HepG2 (cell line): Measurements from ENCODE around the gene HEPH. TPM values are rescaled to one million over a fixed set of nuclear protein-coding genes. Genes with fewer than 3 reads are reported as not detected.

Experiments used
- ATAC-seq: fragments of 200-7000 bp; cut with Tn5 transposase; 3 replicates; pipeline ENCODE4 v1.9.1; 2020; ENCODE audit warnings: mild to moderate bottlenecking, moderate library complexity
- BruUV-seq: library from RNA; stranded (reverse); fragments of 400-500 nt; replicated peaks from 2 replicates; lab custom pipeline; 2021; lab: Mats Ljungman, UMichigan
- CTCF ChIA-PET: fragments of 300-600 bp; formaldehyde crosslinking; extraction: SDS; loops from one replicate; lab custom pipeline; 2021; ENCODE audit warnings: low total read pairs, inconsistent platforms, low intra/inter-chr PET ratio; lab: Yijun Ruan, JAX
- POLR2A ChIA-PET: fragments of 350-600 bp; sonication (Branson Sonifier 250); formaldehyde crosslinking; loops from one replicate; lab custom pipeline; 2020; ENCODE audit warnings: antibody characterized with exemption, inconsistent platforms; lab: Yijun Ruan, JAX
- DNase-seq: peaks from one replicate; pipeline ENCODE4 v3.0.0-alpha.2; 2015; ENCODE audit warnings: low spot score
- FAIRE-seq: peaks from 3 replicates; lab custom pipeline; 2011; peaks lifted over from hg19 to GRCh38; lab: Jason Lieb, UNC
- H2AFZ ChIP-seq: one replicate; pipeline ENCODE4 v1.6.1; 2011; ENCODE audit warnings: low read length, inconsistent platforms
- H3K27ac ChIP-seq: fragments of 300-600 bp; 3 replicates; pipeline ENCODE4 v1.8.0; 2011; ENCODE audit warnings: mixed run types, mild to moderate bottlenecking, mixed read lengths, low read length, inconsistent platforms; ENCODE audit not compliant: insufficient read depth; ENCODE audit errors: extremely low read length
- H3K27me3 ChIP-seq, 2 experiments: fragments of 200-600 bp in 1 of 2; 2 replicates in 1 of 2; 3 replicates in 1 of 2; pipeline versions ENCODE4 v1.6.0 to v1.8.0; 2011; ENCODE audit warnings: low read length in 2 of 2, mild to moderate bottlenecking in 2 of 2, moderate library complexity in 2 of 2, inconsistent platforms in 1 of 2; ENCODE audit not compliant: insufficient read depth in 2 of 2, control insufficient read depth in 1 of 2
- H3K36me3 ChIP-seq, 2 experiments: fragments of 200-600 bp in 1 of 2; replicated peaks in 1 of 2; 2 replicates in 1 of 2; 3 replicates in 1 of 2; pipeline versions ENCODE4 v1.5.1 to v1.8.0; 2011; ENCODE audit warnings: low read length in 2 of 2, inconsistent platforms in 1 of 2; ENCODE audit not compliant: insufficient read depth in 2 of 2, control insufficient read depth in 1 of 2
- H3K4me1 ChIP-seq: 2 replicates; pipeline ENCODE4 v1.5.1; 2012; ENCODE audit warnings: low read length, inconsistent platforms; ENCODE audit not compliant: insufficient read depth
- H3K4me2 ChIP-seq: 2 replicates; pipeline ENCODE4 v1.6.0; 2011; ENCODE audit warnings: low read depth, low read length, inconsistent platforms
- H3K4me3 ChIP-seq, 3 experiments: fragments of 200-600 bp in 1 of 3; sonication (generic), shearing (Covaris generic) in 1 of 3; replicated peaks in 1 of 3; 2 replicates each; pipeline ENCODE4 v1.5.1; 2011 to 2016; ENCODE audit warnings: low read length in 3 of 3, inconsistent platforms in 2 of 3, low read depth in 2 of 3, mild to moderate bottlenecking in 2 of 3, control low read depth in 1 of 3, mixed read lengths in 1 of 3; ENCODE audit not compliant: insufficient read depth in 1 of 3
- H3K79me2 ChIP-seq: one replicate; pipeline ENCODE4 v1.6.1; 2011; ENCODE audit warnings: low read length, inconsistent platforms; ENCODE audit not compliant: insufficient read depth
- H3K9ac ChIP-seq: 2 replicates; pipeline ENCODE4 v1.6.0; 2011; ENCODE audit warnings: mild to moderate bottlenecking, low read depth, low read length, inconsistent platforms; ENCODE audit not compliant: insufficient read depth
- H3K9me3 ChIP-seq: 2 replicates; pipeline ENCODE4 v1.5.1; 2012; ENCODE audit warnings: mild to moderate bottlenecking, low read length
- H4K20me1 ChIP-seq: 2 replicates; pipeline ENCODE4 v1.6.0; 2011; ENCODE audit warnings: inconsistent platforms, mild to moderate bottlenecking, low read length, moderate library complexity; ENCODE audit not compliant: insufficient read depth
- ARNT ChIP-seq: fragments of 450-650 bp; IDR thresholded peaks from 2 replicates; pipeline ENCODE4 v1.6.1; 2017
- CEBPB ChIP-seq: IDR thresholded peaks from 2 replicates; pipeline ENCODE4 v1.6.1; 2011; ENCODE audit warnings: low read depth, low read length, improper control_type of control experiment, borderline replicate concordance
- FOXC1 ChIP-seq: sonication (generic); formaldehyde crosslinking; IDR thresholded peaks from 2 replicates; pipeline ENCODE4 v1.8.0; 2022; ENCODE audit warnings: mild to moderate bottlenecking, missing genetic modification reagents, borderline replicate concordance
- FOXO1 ChIP-seq: sonication (generic); formaldehyde crosslinking; IDR thresholded peaks from 2 replicates; pipeline ENCODE4 v1.4.0; 2020; ENCODE audit warnings: missing genetic modification reagents
- GATAD1 ChIP-seq: IDR thresholded peaks from 2 replicates; pipeline ENCODE4 v1.6.1; 2016; ENCODE audit warnings: missing genetic modification reagents, missing compliant biosample characterization
- KDM4B ChIP-seq: sonication (generic); formaldehyde crosslinking; IDR thresholded peaks from 2 replicates; pipeline ENCODE4 v1.4.0; 2020; ENCODE audit warnings: missing genetic modification reagents
- MEIS1 ChIP-seq: sonication (generic); formaldehyde crosslinking; IDR thresholded peaks from 2 replicates; pipeline ENCODE4 v1.9.0; 2021; ENCODE audit warnings: mild to moderate bottlenecking, missing genetic modification reagents, moderate library complexity, borderline replicate concordance
- MXI1 ChIP-seq: IDR thresholded peaks from 3 replicates; pipeline ENCODE4 v1.6.1; 2012; ENCODE audit warnings: low read depth, low read length, inconsistent platforms, borderline replicate concordance
- NFE2L1 ChIP-seq: sonication (generic); formaldehyde crosslinking; IDR thresholded peaks from 2 replicates; pipeline ENCODE4 v1.4.0; 2020; ENCODE audit warnings: missing genetic modification reagents, mild to moderate bottlenecking, borderline replicate concordance
- NFIC ChIP-seq: IDR thresholded peaks from 2 replicates; pipeline ENCODE4 v1.6.1; 2012; ENCODE audit warnings: mild to moderate bottlenecking, low read length, inconsistent platforms
- NFKBIZ ChIP-seq: IDR thresholded peaks from 2 replicates; pipeline ENCODE4 v1.6.1; 2018; ENCODE audit warnings: missing genetic modification reagents, missing compliant biosample characterization
- RFXANK ChIP-seq: IDR thresholded peaks from 2 replicates; pipeline ENCODE4 v1.6.1; 2016
- SCMH1 ChIP-seq: sonication (generic); formaldehyde crosslinking; IDR thresholded peaks from 2 replicates; pipeline ENCODE4 v1.9.0; 2021; ENCODE audit warnings: missing genetic modification reagents, mild to moderate bottlenecking, borderline replicate concordance
- SIX4 ChIP-seq: sonication (generic); formaldehyde crosslinking; IDR thresholded peaks from 2 replicates; pipeline ENCODE4 v1.4.0; 2020; ENCODE audit warnings: missing genetic modification reagents
- SMAD1 ChIP-seq: sonication (generic); formaldehyde crosslinking; IDR thresholded peaks from 2 replicates; pipeline ENCODE4 v1.4.0; 2020; ENCODE audit warnings: missing genetic modification reagents, low read depth, mild to moderate bottlenecking, borderline replicate concordance
- SMAD3 ChIP-seq: sonication (generic); formaldehyde crosslinking; IDR thresholded peaks from 2 replicates; pipeline ENCODE4 v1.4.0; 2020; ENCODE audit warnings: missing genetic modification reagents
- TEAD3 ChIP-seq: optimal IDR thresholded peaks from 2 replicates; pipeline ENCODE3; 2016; ENCODE audit warnings: borderline replicate concordance
- ZC3H13 ChIP-seq: sonication (generic); formaldehyde crosslinking; IDR thresholded peaks from 2 replicates; pipeline ENCODE4 v1.8.1; 2023; ENCODE audit warnings: mild to moderate bottlenecking, missing genetic modification reagents, moderate library complexity
- ZFP37 ChIP-seq: sonication (generic); formaldehyde crosslinking; IDR thresholded peaks from 2 replicates; pipeline ENCODE4 v1.4.0; 2020; ENCODE audit warnings: missing genetic modification reagents, borderline replicate concordance
- ZNF441 ChIP-seq: sonication (generic); formaldehyde crosslinking; IDR thresholded peaks from 2 replicates; pipeline ENCODE4 v1.7.0; 2021; ENCODE audit warnings: missing genetic modification reagents, borderline replicate concordance
- ZNF619 ChIP-seq: sonication (generic); formaldehyde crosslinking; IDR thresholded peaks from 2 replicates; pipeline ENCODE4 v1.4.0; 2020; ENCODE audit warnings: mild to moderate bottlenecking, missing genetic modification reagents
- ZNF652 ChIP-seq: IDR thresholded peaks from 2 replicates; pipeline ENCODE4 v1.6.1; 2016; ENCODE audit warnings: low read depth, borderline replicate concordance
- WGBS: methylation state at CpG from one replicate; pipeline ENCODE4 v1.1.6; 2017; ENCODE audit warnings: low lambda C conversion rate; 5-methylcytosine and 5-hydroxymethylcytosine counted together
- in situ Hi-C: cut with HindIII; loops from 2 replicates; pipeline ENCODE4 v1.10.0; 2017; ENCODE audit warnings: low pct_unique_long_range_greater_than_20kb; ENCODE audit not compliant: extremely low pct_ligation_motif_present
- intact Hi-C: fragments of 100-400 bp; cut with micrococcal nuclease; formaldehyde crosslinking; loops from one replicate; pipeline ENCODE4 v1.10.0; 2022; ENCODE audit not compliant: unreplicated experiment
- polyA plus RNA-seq, 8 experiments: library from polyadenylated mRNA; depleted of rRNA in 3 of 8; stranded (reverse) in 7 of 8; unstranded in 1 of 8; fragments of >200 nt; fragmentation: Illumina TruSeq in 4 of 8; extraction: Trizol in 4 of 8; gene quantifications; 2 replicates each; pipeline versions ENCODE4 v1.2.1 to v1.2.3, GENCODE V29; 2011 to 2016; ENCODE audit warnings: low read depth in 4 of 8, missing spikeins in 1 of 8, mixed read lengths in 1 of 8; ENCODE audit not compliant: insufficient read depth in 1 of 8
- total RNA-seq, 5 experiments: library from RNA; depleted of rRNA; stranded (reverse); fragments of >200 nt; fragmentation: Illumina TruSeq; extraction: Trizol; gene quantifications; 2 replicates each; pipeline ENCODE4 v1.2.3, GENCODE V29; 2016; ENCODE audit warnings: low read depth in 1 of 5
- TF ChIP-seq, protein P1 (sequence below): sonication (generic); formaldehyde crosslinking; IDR thresholded peaks from 2 replicates; pipeline ENCODE4 v1.9.0; 2021; ENCODE audit warnings: missing genetic modification reagents, borderline replicate concordance
- TF ChIP-seq, protein P2 (sequence below): sonication (generic); formaldehyde crosslinking; IDR thresholded peaks from 2 replicates; pipeline ENCODE4 v1.4.0; 2020; ENCODE audit warnings: mild to moderate bottlenecking, missing genetic modification reagents

HEPH gene
- total and polyA plus RNA-seq, 2 of the 13 experiments (the other 11 are each of a cell fraction or from before 2014, with no cell fraction given) = not detected

DNA sequence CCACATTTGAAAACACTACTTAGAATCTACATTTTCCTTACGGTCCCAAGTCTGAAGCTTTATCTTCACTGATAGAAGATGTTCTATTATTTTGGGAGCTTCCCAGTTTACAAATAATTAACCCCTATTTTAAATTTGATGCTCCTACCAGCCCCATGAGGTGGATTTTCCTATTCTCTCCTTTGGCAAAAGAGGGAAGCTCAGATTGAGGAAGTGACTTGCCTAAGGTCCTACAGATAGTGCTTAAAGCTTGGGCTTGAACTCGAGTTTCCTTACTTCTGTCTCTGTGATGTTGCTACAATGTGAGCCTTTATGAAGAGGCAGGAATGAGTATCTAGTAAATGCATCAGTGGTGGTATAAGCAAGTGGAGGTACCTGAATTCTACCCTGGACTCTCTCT is 27.5 kb downstream of the HEPH start:
- CTCF ChIA-PET = no interaction called here
- in situ Hi-C loops (no loop called here), intact Hi-C loops (no loop called here)
- no peak for DNase-seq
- no TSS peak for BruUV-seq
- FAIRE-seq = no peak
- Histone ChIP-seq H3K9ac (no peak overlapping the region), H2AFZ (no peak overlapping the region), H3K4me3 (no peak overlapping the region), H3K27ac (no peak overlapping the region), H4K20me1 (no peaks in the 10 kb centered on the region), H3K9me3 (peaks cover 15% of the 10 kb centered on the region), H3K36me3 (no peaks in the 10 kb centered on the region), H3K27me3 (no peaks in the 10 kb centered on the region), H3K4me2 (no peak overlapping the region), H3K4me1 (no peaks in the 10 kb centered on the region), H3K79me2 (no peaks in the 10 kb centered on the region)
- no peak for TF ChIP-seq NFIC
- TF ChIP-seq ZNF652 (CRISPR knock-in tag) = no peak
- no peak for TF ChIP-seq FOXC1 (CRISPR knock-in tag)
- no peak for TF ChIP-seq GATAD1 (CRISPR knock-in tag)
- TF ChIP-seq ZNF441 (CRISPR knock-in tag) = no peak
- TF ChIP-seq RFXANK (CRISPR knock-in tag) = no peak
- TF ChIP-seq ZFP37 (CRISPR knock-in tag) = no peak
- TF ChIP-seq TEAD3 = no peak
- no peak for TF ChIP-seq ZNF619 (CRISPR knock-in tag)
- no peak for TF ChIP-seq SCMH1 (CRISPR knock-in tag)
- no peak for TF ChIP-seq NFE2L1 (CRISPR knock-in tag)
- no peak for TF ChIP-seq SIX4 (CRISPR knock-in tag)
- no peak for TF ChIP-seq MXI1
- POLR2A ChIA-PET = no interaction called here
- ATAC-seq = no peak
- 48% methylated on average over 2 of the region's 2 CpGs for WGBS

DNA sequence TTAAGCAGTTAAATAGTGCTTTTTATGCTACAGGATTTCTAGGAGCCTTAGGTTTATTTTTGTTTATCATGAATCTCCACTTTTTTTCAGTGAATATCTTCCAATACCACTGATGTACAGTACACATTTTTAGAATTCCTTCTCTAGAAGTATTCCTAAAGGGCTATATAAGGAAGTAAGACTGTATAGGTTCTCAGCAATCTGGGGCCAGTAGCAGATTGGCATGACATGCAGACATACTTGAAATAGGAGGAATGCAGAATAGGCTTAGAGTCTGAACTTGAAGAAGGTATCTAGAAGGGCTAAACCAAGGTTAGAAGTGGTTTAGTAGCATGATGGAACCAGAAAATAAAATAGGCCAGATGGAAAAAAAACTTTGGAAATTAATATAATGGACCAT is 29.8 kb downstream of the HEPH start:
- Histone ChIP-seq H2AFZ (no peak overlapping the region), H3K4me1 (no peaks in the 10 kb centered on the region), H3K27ac (no peak overlapping the region), H3K36me3 (no peaks in the 10 kb centered on the region), H3K9me3 (peaks cover 9% of the 10 kb centered on the region), H3K79me2 (no peaks in the 10 kb centered on the region), H3K4me2 (no peak overlapping the region), H4K20me1 (no peaks in the 10 kb centered on the region), H3K27me3 (no peaks in the 10 kb centered on the region), H3K4me3 (no peak overlapping the region), H3K9ac (no peak overlapping the region)
- DNase-seq (no peak), ATAC-seq (no peak), FAIRE-seq (no peak)
- CTCF ChIA-PET = no interaction called here
- POLR2A ChIA-PET = no interaction called here
- in situ Hi-C loops = no loop called here
- intact Hi-C loops = no loop called here
- BruUV-seq = no TSS peak
- no peak for TF ChIP-seq SMAD1 (CRISPR knock-in tag)
- TF ChIP-seq ARNT = no peak
- no peak for TF ChIP-seq KDM4B (CRISPR knock-in tag)
- TF ChIP-seq, protein P1, sequence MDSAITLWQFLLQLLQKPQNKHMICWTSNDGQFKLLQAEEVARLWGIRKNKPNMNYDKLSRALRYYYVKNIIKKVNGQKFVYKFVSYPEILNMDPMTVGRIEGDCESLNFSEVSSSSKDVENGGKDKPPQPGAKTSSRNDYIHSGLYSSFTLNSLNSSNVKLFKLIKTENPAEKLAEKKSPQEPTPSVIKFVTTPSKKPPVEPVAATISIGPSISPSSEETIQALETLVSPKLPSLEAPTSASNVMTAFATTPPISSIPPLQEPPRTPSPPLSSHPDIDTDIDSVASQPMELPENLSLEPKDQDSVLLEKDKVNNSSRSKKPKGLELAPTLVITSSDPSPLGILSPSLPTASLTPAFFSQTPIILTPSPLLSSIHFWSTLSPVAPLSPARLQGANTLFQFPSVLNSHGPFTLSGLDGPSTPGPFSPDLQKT (CRISPR knock-in tag) = no peak
- TF ChIP-seq, protein P2, sequence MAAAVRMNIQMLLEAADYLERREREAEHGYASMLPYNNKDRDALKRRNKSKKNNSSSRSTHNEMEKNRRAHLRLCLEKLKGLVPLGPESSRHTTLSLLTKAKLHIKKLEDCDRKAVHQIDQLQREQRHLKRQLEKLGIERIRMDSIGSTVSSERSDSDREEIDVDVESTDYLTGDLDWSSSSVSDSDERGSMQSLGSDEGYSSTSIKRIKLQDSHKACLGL (CRISPR knock-in tag) = no peak
- TF ChIP-seq MEIS1 (CRISPR knock-in tag) = no peak
- TF ChIP-seq SMAD3 (CRISPR knock-in tag) = no peak
- TF ChIP-seq NFKBIZ = no peak
- no peak for TF ChIP-seq FOXO1 (CRISPR knock-in tag)
- TF ChIP-seq CEBPB = no peak
- TF ChIP-seq ZC3H13 = no peak
